Sciatic nerve (tissue), 2 donors: ENCODE measurements around the gene CACNA1B. TPM values are rescaled to one million over a fixed set of nuclear protein-coding genes. Genes with fewer than 3 reads are reported as not detected.
A peak's percentile ranks its signal among the peaks of the same experiment; 100 is the strongest.
"Not testable (repeated sequence)": the region's sequence is repeated elsewhere in the genome, so short reads cannot be mapped to it uniquely, and the experiment has no call there.

ENCODE experiments used
- ATAC-seq: fragments of 200-7000 bp; cut with Tn5 transposase; one replicate; pipeline ENCODE4 v1.9.1; 2020; ENCODE audit warnings: mild to moderate bottlenecking, moderate library complexity
- DNase-seq: peaks from one replicate; pipeline ENCODE4 v3.0.0-alpha.2; 2020; ENCODE audit warnings: low spot score
- intact Hi-C: fragments of 100-400 bp; cut with DNase I; formaldehyde crosslinking; loops from one replicate; pipeline ENCODE4 v1.14.2; 2022
- total RNA-seq: library from RNA; stranded (reverse); fragmentation: NEBNext Ultra II Directional; extraction: Animal tissue kit (Norgen Biotek cat#: 25700); gene quantifications from one replicate; pipeline ENCODE4 v1.2.1, GENCODE V29; 2021
- donor health status: DM: no; HTN: no; CAD: no.
- donor health status: DM: no; HTN: no; CAD: no.

Gene CACNA1B
- total RNA-seq, result 0.09 TPM

DNA sequence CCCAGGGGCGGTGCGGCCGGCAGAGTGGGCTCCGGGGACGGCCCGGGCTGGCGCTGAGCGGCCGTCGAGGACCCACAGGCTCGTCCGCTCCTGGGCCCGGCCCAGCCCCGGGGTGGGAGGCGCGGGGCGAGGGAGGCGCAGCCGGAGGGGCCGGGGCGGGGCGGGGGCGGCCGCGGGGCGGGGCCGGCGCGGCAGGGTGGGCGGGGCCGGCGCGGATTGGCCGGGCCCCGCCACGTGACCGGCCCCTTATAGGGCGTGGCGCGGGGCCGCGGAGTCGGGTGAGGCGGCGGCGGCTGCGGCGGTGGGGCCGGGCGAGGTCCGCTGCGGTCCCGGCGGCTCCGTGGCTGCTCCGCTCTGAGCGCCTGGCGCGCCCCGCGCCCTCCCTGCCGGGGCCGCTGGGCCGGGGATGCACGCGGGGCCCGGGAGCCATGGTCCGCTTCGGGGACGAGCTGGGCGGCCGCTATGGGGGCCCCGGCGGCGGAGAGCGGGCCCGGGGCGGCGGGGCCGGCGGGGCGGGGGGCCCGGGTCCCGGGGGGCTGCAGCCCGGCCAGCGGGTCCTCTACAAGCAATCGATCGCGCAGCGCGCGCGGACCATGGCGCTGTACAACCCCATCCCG lies at the start of gene CACNA1B:
Gene CACNA1B, plus strand, starts transcription at position 277 of the 617 bp plus-strand sequence. Its CDS starts 152 bp downstream, at position 429.
- ATAC-seq, intact Hi-C loops, DNase-seq: not testable (repeated sequence)

DNA sequence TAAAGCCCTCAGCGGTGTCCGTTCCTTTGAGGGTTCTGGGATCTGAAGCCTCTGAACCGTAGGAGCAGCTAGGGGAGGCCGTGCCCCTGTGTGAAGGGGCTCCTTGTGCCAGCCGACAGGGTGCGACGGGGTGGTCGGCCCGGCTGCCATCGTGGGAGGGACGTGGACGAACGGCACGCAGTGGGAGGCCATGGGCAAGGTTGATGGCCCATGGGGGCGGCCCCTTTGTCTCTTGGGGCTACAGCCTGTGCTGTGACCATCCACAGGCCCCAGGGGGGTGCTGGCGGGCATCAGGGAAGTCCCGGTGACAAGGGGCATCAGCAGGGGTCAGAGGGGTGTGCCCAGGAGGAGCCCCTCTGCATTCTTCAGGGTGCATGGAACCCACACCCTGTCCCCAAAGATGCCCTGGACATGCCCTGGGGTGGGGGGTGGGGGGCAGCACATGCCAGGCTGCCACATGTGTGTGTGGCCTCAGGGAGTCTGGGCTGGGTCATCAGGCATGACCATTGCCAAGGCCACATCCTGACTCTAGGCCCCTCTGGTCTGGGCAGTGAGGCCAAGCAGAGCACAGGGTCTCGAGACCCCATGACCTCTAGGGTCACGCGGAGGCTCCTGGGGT lies 49.6 kb upstream of the CACNA1B start:
- DNase-seq (no peak), ATAC-seq (no peak)
- intact Hi-C loops, result no loop called here

DNA sequence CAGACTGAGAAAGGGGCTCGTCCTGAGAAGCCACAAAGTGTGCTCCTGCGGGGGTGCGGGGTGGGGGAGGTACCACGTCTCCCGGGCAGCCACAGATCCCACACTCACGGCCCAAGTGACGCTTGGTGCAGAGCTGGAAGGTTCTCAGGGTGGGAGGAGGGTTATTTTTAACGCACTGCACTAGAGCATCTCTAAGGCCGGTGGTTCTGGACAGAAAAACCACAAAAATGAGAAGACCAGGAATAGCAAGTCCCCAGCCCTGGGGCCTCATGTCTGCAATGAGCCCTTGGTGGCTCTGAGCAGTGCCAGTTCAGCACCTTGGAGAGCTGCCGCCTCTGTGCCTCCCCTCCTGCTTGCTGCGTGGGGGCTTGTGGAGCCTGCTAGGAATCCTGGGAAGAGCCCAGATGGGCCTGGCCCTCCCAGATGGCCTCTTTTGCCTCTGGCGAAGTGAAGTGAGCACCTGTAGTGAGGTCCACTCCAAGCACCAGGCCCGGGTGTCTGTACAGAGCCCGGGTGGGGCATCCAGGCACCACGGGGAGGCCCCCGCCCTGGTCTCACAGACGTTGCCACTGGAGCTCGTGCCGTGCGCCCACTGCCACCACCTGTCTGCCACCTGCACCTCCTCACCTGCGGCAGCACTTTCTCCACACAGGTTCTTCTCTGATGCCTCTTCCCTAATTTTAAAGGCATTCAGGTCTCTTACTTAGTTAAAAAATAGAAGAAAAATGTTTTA lies 48.9 kb upstream of the CACNA1B start:
- ATAC-seq (no peak), DNase-seq (peak; percentile 59)
- intact Hi-C loops, result no loop called here

DNA sequence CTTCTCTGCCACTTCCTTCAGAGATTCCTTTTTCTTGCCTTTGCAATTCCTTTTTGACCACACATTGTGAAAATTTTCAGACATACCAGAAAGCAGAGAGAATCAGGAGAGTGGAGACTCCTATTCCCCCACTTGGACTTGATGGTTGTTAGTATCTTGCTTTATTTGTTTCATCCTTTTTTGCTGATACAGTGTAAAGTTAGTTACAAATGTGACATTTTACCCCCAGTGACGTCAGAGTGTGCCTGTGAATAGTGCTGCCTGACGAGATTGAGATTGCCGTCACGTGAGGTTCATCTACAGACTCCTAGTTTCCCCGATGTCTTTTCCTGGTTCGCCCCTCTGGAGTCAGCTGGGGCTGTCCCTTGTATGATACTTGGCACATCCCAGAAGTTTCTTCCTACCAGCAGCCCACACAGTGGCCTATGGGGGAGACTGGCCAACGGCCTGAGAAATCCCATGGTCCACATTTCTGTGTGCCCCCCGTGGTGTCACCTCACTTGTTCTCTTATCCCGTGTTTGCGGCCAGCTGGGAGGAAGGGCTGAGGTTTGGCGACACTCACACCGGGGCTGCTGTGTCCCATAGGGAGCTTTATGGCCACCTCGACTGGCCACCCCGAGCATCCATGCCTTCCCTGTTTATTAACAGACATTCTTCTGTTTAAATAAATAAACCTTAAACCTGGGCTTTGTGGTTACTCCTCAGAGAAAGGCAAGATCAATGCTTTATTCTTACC lies 48.2 kb upstream of the CACNA1B start:
- ATAC-seq (no peak), DNase-seq (peak; percentile 50)

DNA sequence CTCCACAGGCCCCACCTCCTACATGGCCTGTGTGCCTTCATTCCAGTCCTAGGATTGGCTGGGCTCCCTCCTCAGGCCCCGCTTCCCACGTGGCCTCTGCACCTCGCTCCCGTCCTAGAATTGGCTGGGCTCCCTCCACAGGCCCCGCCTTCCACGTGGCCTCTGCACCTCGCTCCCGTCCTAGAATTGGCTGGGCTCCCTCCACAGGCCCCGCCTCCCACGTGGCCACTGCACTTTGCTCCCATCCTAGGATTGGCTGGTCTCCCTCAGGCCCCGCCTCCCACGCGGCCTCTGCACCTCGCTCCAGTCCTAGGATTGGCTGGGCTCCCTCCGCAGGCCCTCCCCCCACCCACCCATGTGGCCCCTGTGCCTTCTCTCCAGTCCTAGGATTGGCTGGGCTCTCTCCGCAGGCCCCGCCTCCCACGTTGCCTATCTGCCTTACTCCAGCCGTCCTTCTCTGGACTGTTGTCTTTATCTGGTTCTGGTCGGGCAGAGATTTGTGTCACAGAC lies 45.3 kb upstream of the CACNA1B start:
- DNase-seq, result no peak
- intact Hi-C loops, result no loop called here
- ATAC-seq, result no peak

More for the DNA sequence above, 48.2 kb upstream of the CACNA1B start:
- intact Hi-C loops, result no loop called here

DNA sequence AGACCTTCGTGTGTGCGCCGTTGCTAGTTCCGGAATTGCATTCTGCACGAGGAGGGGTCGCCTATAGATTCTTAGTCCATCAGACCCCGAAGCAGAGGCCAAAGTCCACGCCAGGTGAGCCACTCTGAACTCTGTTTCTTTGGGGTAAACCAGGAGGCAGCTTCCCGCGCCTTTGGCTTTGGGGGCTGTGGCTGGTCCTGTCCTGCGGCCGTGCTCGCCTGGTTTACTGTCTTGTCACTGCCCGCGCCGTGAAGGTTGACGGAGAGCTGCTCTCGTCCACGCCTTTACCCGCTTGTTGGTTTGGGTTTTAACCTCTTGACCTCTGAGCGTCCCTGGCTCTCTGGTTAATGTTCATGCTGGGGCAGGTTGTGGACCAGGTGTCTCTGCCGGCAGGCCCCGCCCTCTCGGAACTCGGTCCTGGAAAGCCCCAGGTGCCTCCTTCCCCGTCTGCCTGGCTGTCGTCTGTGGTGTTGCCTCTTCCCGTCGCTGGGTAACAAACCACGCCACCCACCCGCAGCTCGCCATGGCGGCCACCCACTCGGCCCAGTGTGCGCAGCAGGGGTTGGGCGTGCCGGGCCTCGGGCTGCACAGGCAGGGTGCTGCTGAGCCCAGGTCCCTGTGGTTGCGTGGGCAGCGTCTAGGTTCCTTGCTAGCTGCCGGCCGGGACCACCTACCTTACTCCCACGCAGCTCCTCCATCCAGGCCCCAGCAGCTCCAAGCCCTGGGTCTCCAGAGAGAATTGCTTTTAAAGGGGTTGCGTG lies 44.6 kb upstream of the CACNA1B start:
- ATAC-seq, result no peak
- intact Hi-C loops, result no loop called here
- peak; percentile 47 for DNase-seq

DNA sequence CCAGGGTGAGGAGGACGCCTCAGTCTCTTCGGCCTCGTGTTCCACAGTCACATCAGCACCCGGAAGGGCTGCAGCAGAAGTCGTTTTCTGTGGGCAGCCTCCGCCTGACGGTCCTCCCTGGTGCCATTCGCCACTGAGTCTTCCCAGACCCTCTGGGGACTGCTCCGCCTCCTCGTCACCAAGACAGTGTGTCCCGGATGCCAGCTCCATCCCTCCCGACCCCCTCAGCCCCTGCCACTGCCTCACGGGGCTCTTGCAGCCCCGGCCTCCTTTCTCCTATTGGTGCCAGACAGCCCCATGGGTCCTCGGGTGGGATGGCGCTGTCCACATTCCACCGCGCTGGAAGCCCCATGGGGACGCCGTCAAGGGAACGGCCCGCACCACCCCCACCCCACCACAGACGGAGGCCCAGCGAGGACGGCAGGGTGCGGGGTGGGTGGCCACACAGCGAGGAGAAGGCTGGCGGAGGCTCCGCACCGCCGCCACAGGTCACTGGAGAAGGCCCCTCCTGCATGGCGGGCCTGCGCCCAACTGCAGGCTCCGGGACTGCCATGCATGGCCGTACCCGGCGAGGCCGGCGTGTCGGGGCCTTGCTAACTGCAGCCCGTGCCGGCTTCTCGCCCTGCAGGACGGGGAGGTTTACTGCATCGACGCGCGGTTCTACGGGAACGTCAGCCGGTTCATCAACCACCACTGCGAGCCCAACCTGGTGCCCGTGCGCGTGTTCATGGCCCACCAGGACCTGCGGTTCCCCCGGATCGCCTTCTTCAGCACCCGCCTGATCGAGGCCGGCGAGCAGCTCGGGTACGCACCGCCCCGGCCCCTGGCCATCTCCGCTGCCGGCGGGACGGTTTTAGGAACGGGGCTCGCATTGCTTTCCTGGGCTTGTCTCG lies 43.6 kb upstream of the CACNA1B start:
- no peak for ATAC-seq
- DNase-seq, result peak; percentile 50
- intact Hi-C loops, result no loop called here

DNA sequence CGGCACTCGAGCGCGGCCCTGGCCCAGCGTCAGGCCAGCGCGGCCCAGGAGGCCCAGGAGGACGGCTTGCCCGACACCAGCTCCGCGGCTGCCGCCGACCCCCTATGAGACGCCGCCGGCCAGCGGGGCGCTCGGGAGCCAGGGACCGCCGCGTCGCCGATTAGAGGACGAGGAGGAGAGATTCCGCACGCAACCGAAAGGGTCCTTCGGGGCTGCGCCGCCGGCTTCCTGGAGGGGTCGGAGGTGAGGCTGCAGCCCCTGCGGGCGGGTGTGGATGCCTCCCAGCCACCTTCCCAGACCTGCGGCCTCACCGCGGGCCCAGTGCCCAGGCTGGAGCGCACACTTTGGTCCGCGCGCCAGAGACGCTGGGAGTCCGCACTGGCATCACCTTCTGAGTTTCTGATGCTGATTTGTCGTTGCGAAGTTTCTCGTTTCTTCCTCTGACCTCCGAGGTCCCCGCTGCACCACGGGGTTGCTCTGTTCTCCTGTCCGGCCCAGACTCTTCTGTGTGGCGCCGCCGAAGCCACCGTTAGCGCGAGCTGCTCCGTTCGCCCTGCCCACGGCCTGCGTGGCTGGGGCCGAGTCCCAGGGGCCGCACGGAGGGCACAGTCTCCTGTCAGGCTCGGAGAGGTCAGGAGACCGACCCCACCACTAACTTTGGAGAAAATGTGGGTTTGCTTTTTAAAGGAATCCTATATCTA lies 42.6 kb upstream of the CACNA1B start:
- DNase-seq (peak; percentile 53), ATAC-seq (no peak)
- intact Hi-C loops, result no loop called here

DNA sequence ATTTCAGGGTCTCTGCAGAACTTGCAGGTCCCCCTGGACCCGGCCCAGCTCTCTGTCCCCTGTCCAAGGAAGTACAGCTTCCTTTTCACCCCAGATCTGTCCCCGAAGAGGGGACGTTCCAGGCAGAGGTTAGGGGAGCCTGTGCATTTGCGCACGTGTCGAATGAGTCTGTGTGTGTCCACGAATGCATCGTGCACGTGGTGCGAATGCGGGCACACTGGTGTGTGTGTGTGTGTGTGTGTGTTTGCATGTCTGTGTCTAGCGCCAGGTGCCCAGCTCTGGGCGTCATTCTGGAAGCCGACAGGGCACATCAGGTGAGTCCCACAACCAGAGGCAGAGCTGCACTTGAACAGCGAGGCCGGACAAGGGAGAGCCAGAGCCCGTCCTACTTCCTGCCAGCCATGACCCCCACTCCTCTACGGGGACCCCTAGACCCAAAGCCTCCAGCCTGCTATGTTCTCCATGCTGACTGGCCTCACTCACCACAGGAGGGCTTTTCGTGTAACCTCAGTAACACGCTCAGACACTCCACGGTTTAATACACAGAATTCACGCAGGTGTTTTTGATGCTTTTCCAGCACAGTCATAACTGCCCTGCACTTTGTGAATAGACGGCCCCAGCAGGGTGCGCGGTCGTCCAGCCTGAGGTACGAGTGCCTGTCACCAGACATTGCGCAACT lies 41.3 kb upstream of the CACNA1B start:
- ATAC-seq, result no peak

DNA sequence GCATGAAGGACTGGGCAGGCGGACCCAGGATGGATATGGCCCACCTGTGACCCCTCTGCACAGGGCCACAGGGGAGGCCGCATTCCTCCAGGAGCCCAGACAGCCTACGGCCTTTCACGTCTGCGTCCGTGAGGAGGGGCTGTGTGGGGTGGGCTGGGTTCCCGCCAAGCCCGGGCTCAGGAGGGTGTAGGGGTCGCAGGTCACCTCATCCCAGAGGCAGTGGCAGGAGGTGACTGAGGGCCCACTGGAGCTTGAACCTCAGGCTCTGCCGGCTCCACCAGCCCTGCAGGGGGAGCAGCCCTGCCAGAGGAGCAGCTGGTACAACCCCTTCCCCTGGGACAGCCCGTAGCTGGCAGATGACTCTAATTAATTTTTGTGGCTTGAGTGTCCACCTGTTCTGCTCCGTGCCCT lies 40.7 kb upstream of the CACNA1B start:
- DNase-seq (no peak), ATAC-seq (no peak)

More for the DNA sequence above, 41.3 kb upstream of the CACNA1B start:
- no peak for DNase-seq
- intact Hi-C loops, result no loop called here

DNA sequence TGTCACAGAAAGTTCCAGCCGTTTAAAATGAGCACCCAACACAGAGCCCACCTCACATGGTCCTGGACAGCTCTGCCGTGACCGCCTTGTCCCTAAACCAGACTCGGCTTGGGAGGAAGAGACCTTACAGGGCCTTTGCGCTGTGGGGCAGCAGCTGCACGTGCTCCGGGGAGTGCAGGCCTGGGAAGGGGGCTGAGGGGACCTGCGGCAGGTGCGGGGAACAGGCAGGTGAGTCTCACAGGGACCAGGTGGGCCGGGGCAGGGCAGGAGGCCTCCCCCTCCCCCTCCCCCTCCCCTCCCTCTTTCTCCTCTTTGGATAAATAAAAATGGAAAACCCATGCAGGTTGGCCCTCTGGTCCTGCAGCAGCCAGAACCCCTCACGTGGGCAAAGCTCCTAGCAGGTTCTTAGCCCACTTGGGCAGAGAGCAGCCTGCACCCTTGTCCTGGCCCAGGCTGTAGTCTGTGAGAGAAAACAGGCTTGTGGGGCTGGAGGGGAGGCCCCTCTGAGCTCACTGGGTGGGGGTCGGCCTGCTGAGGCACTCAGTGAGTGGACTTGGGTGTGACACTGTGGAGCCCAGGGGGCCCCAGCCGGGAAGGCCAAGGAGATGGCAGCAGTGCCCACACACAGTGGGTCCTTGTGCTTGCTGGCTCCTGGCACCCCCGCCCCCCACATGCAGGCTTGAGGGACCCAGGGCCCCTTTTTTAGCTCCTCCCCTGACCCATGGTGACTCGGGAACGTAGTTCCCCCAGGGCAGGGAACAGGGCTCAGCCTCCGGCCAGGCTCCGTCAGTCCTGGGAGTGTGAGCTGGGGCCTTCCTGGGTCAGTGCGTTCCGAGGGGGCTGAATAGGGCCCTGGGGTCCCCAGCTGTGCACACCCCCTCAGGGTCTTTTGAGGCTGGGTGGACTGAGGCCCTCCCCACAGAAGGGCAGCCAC lies 40.0 kb upstream of the CACNA1B start:
- intact Hi-C loops, result no loop called here
- DNase-seq, result peak; percentile 53
- ATAC-seq, result no peak

More for the DNA sequence above, 40.7 kb upstream of the CACNA1B start:
- intact Hi-C loops, result no loop called here

DNA sequence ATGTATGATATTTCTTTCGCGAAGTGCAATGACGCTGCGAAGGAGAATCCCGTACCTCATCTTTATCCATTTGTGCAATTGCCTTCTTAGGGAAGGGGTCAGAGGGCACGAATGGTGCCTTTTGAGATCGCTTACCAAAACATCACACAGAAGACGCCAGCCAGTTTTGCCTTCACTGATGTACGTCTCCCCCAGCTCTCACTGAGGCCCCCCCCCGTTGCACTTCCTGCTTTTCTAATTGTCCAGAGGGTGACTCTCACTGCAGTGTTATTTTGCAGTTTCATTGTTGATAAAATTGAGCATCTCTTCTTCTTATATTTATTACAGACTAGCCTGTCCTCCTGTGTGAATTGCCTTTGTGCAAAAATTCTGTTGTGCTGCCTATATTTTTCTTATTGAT lies 39.0 kb upstream of the CACNA1B start:
- ATAC-seq (no peak), DNase-seq (no peak)
- intact Hi-C loops, result no loop called here

DNA sequence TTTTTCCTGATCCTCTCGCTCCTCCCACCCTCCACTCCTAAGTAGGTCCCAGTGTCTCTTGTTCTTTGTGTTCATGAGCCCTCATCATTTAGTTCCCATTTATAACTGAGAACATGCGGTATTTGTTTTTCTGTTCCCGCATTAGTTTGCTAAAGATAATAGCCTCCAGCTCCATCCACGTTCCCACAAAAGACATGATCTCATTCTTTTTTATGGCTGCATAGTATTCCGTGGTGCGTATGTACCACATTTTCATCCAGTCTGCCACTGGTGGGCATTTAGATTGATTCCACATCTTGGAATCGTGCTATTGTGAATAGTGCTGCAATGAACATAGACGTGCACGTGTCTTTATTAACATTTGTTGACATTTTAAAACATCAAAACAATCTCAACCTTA lies 34.2 kb upstream of the CACNA1B start:
- intact Hi-C loops, result no loop called here
- DNase-seq, result no peak
- no peak for ATAC-seq

DNA sequence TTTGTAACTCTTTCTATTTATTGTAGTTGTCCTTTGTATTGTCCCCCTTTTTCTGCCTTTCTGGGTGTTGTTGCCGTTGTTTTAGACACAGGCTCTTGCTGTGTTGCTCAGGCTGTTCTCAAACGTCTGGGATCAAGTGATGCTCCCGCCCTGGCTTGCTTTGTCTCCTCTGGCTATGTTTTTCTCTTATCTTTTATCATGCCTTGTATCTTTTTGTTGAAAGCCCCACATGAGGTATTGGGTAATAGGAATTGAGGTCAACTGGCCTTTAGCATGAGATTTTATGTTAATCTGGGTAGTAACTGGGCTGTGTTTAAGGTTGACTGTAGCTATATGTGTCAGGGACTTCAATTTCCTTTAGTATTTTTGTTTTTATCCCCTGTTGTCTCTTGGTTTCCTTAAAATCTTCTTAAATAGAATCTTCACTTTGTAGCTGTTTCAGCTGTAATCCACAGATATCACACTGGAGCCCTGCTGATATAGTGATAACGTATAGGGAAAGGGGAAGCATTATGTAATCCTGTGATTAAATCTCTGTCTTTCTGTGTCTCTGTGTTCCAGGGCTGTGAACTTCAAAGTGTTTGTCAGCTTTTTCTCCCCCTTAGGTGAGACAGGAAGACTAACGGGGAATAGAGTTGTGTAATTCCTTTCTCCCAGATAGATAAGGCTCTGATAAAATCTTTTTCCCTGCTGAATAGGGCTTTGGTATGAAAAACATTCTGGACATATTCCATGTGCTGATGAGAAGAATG lies 25.9 kb upstream of the CACNA1B start:
- ATAC-seq, result no peak
- no peak for DNase-seq
- intact Hi-C loops, result no loop called here
